Measurements from ENCODE around the gene RBMS2. TPM values are rescaled to one million over a fixed set of nuclear protein-coding genes. Genes with fewer than 3 reads are reported as not detected.

The RBMS2 gene
- total RNA-seq, 2 donors from 2014 or later, result 33.4 to 40.2 TPM

DNA sequence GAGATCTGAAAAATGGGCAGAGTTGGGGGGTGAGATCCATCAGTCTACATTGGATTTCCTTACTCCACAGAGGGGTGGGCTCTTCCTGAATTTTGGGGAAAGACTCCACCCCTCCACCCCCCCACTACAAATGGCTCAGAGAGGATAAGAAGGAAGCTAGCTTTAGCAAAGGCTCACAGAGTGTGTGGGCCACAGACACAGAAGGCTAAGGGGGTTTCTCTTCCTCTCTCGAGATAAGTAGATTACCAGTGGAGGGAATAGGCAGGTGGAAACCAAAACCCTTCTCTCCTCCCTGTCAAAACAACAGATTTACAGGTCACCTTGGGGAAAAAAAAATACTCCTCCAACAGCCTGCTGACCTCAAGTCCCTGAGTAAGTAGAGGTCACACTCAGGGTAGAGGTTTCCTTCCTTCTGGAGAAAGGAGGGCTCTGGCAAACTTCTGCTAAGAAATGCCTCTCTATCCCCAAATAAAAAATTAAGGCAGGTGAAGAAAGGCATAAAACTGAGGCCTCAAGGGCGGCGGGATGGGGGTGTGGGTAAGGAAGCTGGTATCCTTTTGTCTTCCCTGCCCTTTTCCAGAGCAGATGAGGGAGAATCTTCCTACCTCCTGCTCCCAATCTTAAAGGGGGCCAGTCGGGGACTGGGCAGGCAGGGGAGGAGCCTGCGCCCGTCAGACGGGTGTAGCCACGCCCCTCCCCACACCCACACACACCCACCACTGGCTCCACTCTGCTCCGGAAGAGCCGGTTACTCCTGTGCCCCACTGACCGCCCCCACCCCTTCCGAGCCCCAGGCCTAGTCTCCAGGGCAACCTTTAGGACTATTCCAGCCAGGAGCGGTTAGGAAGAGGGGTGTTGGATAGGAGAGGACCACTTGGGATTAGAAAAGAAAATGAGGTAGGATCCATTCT, 110.4 kb downstream of the RBMS2 start:
- H3K4me1 ChIP-seq (ENCODE audit: control insufficient read depth in 1 of 2, low read depth in 2 of 2), result peaks cover 48 to 56% of the 10 kb centered on the region in 2 donors
- ATAC-seq (ENCODE audit: insufficient number of reproducible peaks, low FRiP score, low read depth) (no peak), DNase-seq (ENCODE audit: low spot score) (peak; percentile 9)
- H3K4me3 ChIP-seq, result peak overlapping the region; percentile 81
- H3K27me3 ChIP-seq (replicated peaks; ENCODE audit: insufficient read depth), result no peaks in the 10 kb centered on the region
- peak overlapping the region; percentile 5 to 87 for H3K27ac ChIP-seq
- TF ChIP-seq, protein P1, sequence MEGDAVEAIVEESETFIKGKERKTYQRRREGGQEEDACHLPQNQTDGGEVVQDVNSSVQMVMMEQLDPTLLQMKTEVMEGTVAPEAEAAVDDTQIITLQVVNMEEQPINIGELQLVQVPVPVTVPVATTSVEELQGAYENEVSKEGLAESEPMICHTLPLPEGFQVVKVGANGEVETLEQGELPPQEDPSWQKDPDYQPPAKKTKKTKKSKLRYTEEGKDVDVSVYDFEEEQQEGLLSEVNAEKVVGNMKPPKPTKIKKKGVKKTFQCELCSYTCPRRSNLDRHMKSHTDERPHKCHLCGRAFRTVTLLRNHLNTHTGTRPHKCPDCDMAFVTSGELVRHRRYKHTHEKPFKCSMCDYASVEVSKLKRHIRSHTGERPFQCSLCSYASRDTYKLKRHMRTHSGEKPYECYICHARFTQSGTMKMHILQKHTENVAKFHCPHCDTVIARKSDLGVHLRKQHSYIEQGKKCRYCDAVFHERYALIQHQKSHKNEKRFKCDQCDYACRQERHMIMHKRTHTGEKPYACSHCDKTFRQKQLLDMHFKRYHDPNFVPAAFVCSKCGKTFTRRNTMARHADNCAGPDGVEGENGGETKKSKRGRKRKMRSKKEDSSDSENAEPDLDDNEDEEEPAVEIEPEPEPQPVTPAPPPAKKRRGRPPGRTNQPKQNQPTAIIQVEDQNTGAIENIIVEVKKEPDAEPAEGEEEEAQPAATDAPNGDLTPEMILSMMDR (IDR thresholded peaks at IDR 0.05), result no peak
- H3K36me3 ChIP-seq, result no peaks in the 10 kb centered on the region
- no peaks in the 10 kb centered on the region for H3K9me3 ChIP-seq

DNA sequence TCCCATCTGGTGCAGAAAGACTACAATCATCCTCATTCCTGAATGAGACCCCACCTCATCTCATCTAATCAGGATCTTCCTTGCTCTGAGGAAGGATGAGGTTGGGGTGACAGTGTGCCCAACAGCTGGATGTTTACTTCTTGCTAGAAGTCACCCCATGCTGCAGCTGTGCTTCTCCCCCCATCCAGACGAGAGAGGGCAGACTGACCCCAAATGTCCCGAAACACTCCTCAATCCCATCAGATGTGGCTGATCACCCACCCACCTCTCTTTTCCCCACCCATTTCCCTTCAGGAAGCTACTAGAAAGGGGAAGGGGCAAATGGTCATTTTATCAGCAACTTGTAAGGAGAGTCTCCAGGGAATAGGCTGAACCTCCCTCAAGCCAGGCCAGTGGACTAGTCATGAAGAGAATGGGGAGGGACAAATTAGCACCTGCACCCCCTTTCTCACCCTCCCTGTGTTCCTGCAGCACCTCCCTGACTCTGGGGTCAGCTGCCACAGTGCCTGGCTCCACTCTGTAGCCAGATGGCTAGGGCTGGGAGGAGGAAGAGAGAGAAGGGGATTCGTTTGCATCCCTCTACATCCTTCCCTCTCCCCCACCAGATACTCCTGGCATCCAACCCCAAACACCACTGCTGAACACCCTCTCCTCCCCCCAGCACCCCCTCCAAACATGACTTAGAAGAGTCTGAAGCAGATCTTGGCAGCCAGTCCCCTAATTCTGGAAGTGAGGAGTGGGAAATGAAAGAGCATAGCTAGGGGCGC, 111.3 kb downstream of the RBMS2 start:
- TF ChIP-seq, protein P1 (IDR thresholded peaks at IDR 0.05), result no peak
- Histone ChIP-seq H3K27me3 (replicated peaks; ENCODE audit: insufficient read depth) (no peaks in the 10 kb centered on the region), H3K9me3 (no peaks in the 10 kb centered on the region), H3K36me3 (peaks cover 3% of the 10 kb centered on the region), H3K4me1 (ENCODE audit: control insufficient read depth in 1 of 2, low read depth in 2 of 2) (peaks cover 46 to 54% of the 10 kb centered on the region in 2 donors), H3K4me3 (peak overlapping the region; percentile 81), H3K27ac (peak overlapping the region; percentile 5 to 87)
- DNase-seq (ENCODE audit: low spot score) (no peak), ATAC-seq (ENCODE audit: insufficient number of reproducible peaks, low FRiP score, low read depth) (no peak)

DNA sequence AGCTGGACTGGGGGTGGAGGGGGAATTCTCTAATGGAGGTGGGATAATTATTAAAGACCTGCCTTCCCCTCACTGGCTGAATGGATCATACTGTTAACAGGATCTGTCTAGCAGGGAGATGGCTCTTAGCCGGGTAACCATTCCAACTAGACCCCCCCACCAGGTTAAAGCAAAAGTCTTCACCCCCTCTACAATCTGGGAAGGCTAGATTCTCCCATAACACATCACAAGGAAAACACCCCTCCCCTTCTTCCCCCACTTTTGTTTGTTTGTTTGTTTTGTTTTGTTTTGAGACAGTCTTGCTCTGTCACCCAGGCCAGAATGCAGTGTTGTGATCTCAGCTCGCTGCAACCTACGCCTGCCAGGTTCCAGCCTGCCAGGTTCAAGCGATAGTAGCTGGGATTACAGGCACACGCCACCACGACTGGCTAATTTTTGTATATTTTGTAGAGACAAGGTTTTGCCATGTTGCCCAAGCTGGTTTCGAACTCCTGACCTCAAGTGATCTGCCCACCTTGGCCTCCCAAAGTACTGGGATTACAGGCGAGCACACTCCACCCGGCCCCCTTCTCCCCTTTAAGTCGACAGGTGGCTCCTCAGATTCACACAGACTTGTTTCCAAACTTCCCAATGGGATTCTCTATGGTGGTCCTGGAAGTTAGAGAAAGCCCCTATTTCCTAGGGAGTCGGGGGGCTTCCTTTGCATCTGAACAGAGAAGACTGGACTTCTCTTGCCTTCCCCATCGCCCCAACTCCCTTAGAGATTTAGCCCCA, 112.0 kb downstream of the RBMS2 start:
- Histone ChIP-seq H3K4me3 (peak overlapping the region; percentile 81), H3K27me3 (replicated peaks; ENCODE audit: insufficient read depth) (no peaks in the 10 kb centered on the region), H3K36me3 (peaks cover 11% of the 10 kb centered on the region), H3K4me1 (ENCODE audit: control insufficient read depth in 1 of 2, low read depth in 2 of 2) (peaks cover 42 to 47% of the 10 kb centered on the region in 2 donors), H3K9me3 (no peaks in the 10 kb centered on the region), H3K27ac (peak overlapping the region; percentile 87 to 88)
- DNase-seq (ENCODE audit: low spot score), result no peak
- no peak for ATAC-seq (ENCODE audit: insufficient number of reproducible peaks, low FRiP score, low read depth)
- TF ChIP-seq, protein P1 (IDR thresholded peaks at IDR 0.05), result no peak

DNA sequence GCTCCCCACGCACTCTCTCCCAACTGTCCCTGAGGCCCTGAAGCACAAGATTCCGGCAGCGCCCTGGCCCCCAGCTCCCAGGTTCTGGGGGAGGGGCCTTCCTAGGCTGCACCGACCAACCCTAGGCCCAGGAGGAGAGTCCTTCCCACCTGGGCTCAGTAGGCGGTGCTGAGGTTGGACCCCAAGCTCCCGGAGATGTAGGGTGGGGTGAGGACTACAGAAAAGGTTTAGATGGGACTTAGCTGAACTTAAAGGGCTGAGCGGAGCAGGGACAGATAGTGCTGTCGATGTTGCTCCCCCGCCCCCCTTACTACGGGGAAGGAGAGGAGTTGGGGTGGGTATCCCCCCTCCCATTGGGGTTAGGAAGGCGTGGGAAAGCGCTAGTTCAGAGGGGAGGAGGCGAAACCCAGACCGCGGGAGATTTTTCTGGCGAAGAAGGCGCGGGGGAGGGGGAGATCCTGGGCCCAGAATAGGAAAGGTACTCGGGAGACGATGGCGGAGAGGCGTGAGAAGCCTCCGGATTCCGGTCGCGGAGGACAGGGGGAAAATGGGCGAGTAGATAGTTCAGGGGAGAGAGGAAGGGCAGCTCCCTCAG, 112.7 kb downstream of the RBMS2 start:
- DNase-seq (ENCODE audit: low spot score) (no peak), ATAC-seq (ENCODE audit: insufficient number of reproducible peaks, low FRiP score, low read depth) (no peak)
- H3K4me3 ChIP-seq, result peak overlapping the region; percentile 81
- H3K36me3 ChIP-seq, result peaks cover 16% of the 10 kb centered on the region
- peak overlapping the region; percentile 87 to 88 for H3K27ac ChIP-seq
- TF ChIP-seq, protein P1 (IDR thresholded peaks at IDR 0.05), result no peak
- H3K9me3 ChIP-seq, result no peaks in the 10 kb centered on the region
- peaks cover 42 to 46% of the 10 kb centered on the region in 2 donors for H3K4me1 ChIP-seq (ENCODE audit: control insufficient read depth in 1 of 2, low read depth in 2 of 2)
- H3K27me3 ChIP-seq (replicated peaks; ENCODE audit: insufficient read depth), result no peaks in the 10 kb centered on the region
